GM19025 (cell line): ENCODE measurements around the gene FBXW7.
"Not testable (repeated sequence)": the region's sequence is repeated elsewhere in the genome, so short reads cannot be mapped to it uniquely, and the experiment has no call there.

ENCODE experiments used
- ATAC-seq: cut with Tn5 transposase; IDR thresholded peaks from one replicate; pipeline ENCODE4 v1.9.1; 2021; ENCODE audit warnings: mild to moderate bottlenecking, low read depth, moderate library complexity; ENCODE audit not compliant: unreplicated experiment

The FBXW7 gene

GRCh38 chr4:152550687-152551086 is 14.8 kb upstream of the FBXW7 start:
- ATAC-seq = peak; percentile 39

GRCh38 chr4:152545088-152545487 is 9.2 kb upstream of the FBXW7 start:
- ATAC-seq = no peak

- not testable (repeated sequence) for ATAC-seq
Observed at GRCh38 chr4:152544533-152544932, 8.6 kb upstream of the FBXW7 start.

GRCh38 chr4:152540941-152541340 is 5.0 kb upstream of the FBXW7 start:
- no peak for ATAC-seq

GRCh38 chr4:152540293-152540674 is 4.4 kb upstream of the FBXW7 start:
- ATAC-seq = peak; percentile 19

GRCh38 chr4:152539556-152540292 is 3.8 kb upstream of the FBXW7 start:
- no peak for ATAC-seq

GRCh38 chr4:152537881-152538280 is 2.0 kb upstream of the FBXW7 start:
- ATAC-seq = no peak

GRCh38 chr4:152536545-152537182 is 772 bp upstream of the FBXW7 start:
- peak; percentile 28 for ATAC-seq

- ATAC-seq = peak; percentile 6
Observed at GRCh38 chr4:152535360-152535902, 461 bp downstream of the FBXW7 start.

GRCh38 chr4:152534541-152535359 is 1.1 kb downstream of the FBXW7 start:
- ATAC-seq = no peak

GRCh38 chr4:152531479-152531878 is 4.4 kb downstream of the FBXW7 start:
- ATAC-seq = no peak

- no peak for ATAC-seq
Observed at GRCh38 chr4:152530600-152530999, 5.3 kb downstream of the FBXW7 start.

GRCh38 chr4:152529880-152530279 is 6.0 kb downstream of the FBXW7 start:
- no peak for ATAC-seq

GRCh38 chr4:152528060-152528459 is 7.8 kb downstream of the FBXW7 start:
- no peak for ATAC-seq

GRCh38 chr4:152525878-152526277 is 10.0 kb downstream of the FBXW7 start:
- no peak for ATAC-seq

- no peak for ATAC-seq
Observed at GRCh38 chr4:152524427-152524826, 11.5 kb downstream of the FBXW7 start.

GRCh38 chr4:152523731-152524130 is 12.2 kb downstream of the FBXW7 start:
- ATAC-seq = no peak

- ATAC-seq = no peak
Observed at GRCh38 chr4:152522754-152523153, 13.1 kb downstream of the FBXW7 start.

GRCh38 chr4:152522245-152522644 is 13.6 kb downstream of the FBXW7 start:
- ATAC-seq = no peak

- ATAC-seq = no peak
Observed at GRCh38 chr4:152516156-152516555, 19.7 kb downstream of the FBXW7 start.

GRCh38 chr4:152515678-152516077 is 20.2 kb downstream of the FBXW7 start:
- no peak for ATAC-seq
